HEK293 (cell line): ENCODE measurements around the gene ANKRD44.

ENCODE experiments used
- CTCF ChIA-PET: fragments of 350-600 bp; formaldehyde crosslinking; extraction: SDS; loops from one replicate; lab custom pipeline; 2021; ENCODE audit warnings: antibody characterized with exemption; lab: Yijun Ruan, JAX
- POLR2A ChIA-PET: fragments of 300-600 bp; formaldehyde crosslinking; extraction: SDS; loops from one replicate; lab custom pipeline; 2020; ENCODE audit warnings: antibody characterized with exemption, inconsistent platforms; lab: Yijun Ruan, JAX
- H3K27ac ChIP-seq: fragments of 200-500 bp; sonication (Bioruptor generic); 2 replicates; pipeline ENCODE4 v1.5.1; 2014; ENCODE audit warnings: low read depth, low read length, control low read depth, inconsistent platforms; ENCODE audit errors: extremely low read depth
- H3K36me3 ChIP-seq, 2 experiments: fragments of 200-500 bp in 1 of 2; sonication (Bioruptor generic) in 1 of 2; 1 replicate in 1 of 2; 2 replicates in 1 of 2; pipeline ENCODE4 v1.5.1; 2014 to 2017; ENCODE audit warnings: inconsistent platforms in 2 of 2, low read length in 2 of 2; ENCODE audit not compliant: control insufficient read depth in 2 of 2, insufficient read depth in 1 of 2
- H3K4me1 ChIP-seq: fragments of 200-500 bp; sonication (Bioruptor generic); 2 replicates; pipeline ENCODE4 v1.5.1; 2014; ENCODE audit warnings: mild to moderate bottlenecking, low read length, inconsistent platforms; ENCODE audit not compliant: control insufficient read depth, insufficient read depth
- H3K4me3 ChIP-seq: 2 replicates; pipeline ENCODE4 v1.5.1; 2011; ENCODE audit warnings: low read depth, mild to moderate bottlenecking, control low read depth, low read length, moderate library complexity
- H3K9me3 ChIP-seq: fragments of 200-500 bp; sonication (Bioruptor generic); 2 replicates; pipeline ENCODE4 v1.5.1; 2014; ENCODE audit warnings: low read depth, low read length, inconsistent platforms; ENCODE audit not compliant: control insufficient read depth, insufficient read depth
- GLI4 ChIP-seq: fragments of 450-650 bp; formaldehyde crosslinking; IDR thresholded peaks from 2 replicates; pipeline ENCODE4 v1.5.1; 2016; ENCODE audit warnings: missing biosample characterization, missing genetic modification characterization
- INSM2 ChIP-seq: fragments of 450-650 bp; formaldehyde crosslinking; IDR thresholded peaks from 2 replicates; pipeline ENCODE4 v1.5.1; 2016; ENCODE audit warnings: missing biosample characterization, missing genetic modification characterization
- KLF7 ChIP-seq: fragments of 450-650 bp; formaldehyde crosslinking; IDR thresholded peaks from 2 replicates; pipeline ENCODE4 v1.5.1; 2016; ENCODE audit warnings: missing biosample characterization, missing genetic modification characterization, borderline replicate concordance
- ZFP37 ChIP-seq: fragments of 450-650 bp; formaldehyde crosslinking; IDR thresholded peaks from 2 replicates; pipeline ENCODE4 v1.5.1; 2016; ENCODE audit warnings: missing biosample characterization, missing genetic modification characterization
- ZNF155 ChIP-seq: fragments of 450-650 bp; formaldehyde crosslinking; IDR thresholded peaks from 2 replicates; pipeline ENCODE4 v1.5.1; 2016; ENCODE audit warnings: missing biosample characterization, missing genetic modification characterization
- ZNF175 ChIP-seq: fragments of 450-650 bp; formaldehyde crosslinking; IDR thresholded peaks from 2 replicates; pipeline ENCODE4 v1.5.1; 2016; ENCODE audit warnings: missing biosample characterization, missing genetic modification characterization
- ZNF23 ChIP-seq: fragments of 450-650 bp; formaldehyde crosslinking; IDR thresholded peaks from 2 replicates; pipeline ENCODE4 v1.5.1; 2016; ENCODE audit warnings: missing biosample characterization, missing genetic modification characterization, borderline replicate concordance
- ZNF26 ChIP-seq: fragments of 450-650 bp; formaldehyde crosslinking; IDR thresholded peaks from 2 replicates; pipeline ENCODE4 v1.5.1; 2016; ENCODE audit warnings: missing biosample characterization, missing genetic modification characterization
- ZNF350 ChIP-seq: fragments of 450-650 bp; formaldehyde crosslinking; IDR thresholded peaks from 2 replicates; pipeline ENCODE4 v1.5.0; 2017; ENCODE audit warnings: missing biosample characterization, mild to moderate bottlenecking, missing genetic modification characterization
- ZNF423 ChIP-seq: fragments of 450-650 bp; formaldehyde crosslinking; IDR thresholded peaks from 2 replicates; pipeline ENCODE4 v1.5.1; 2016; ENCODE audit warnings: missing biosample characterization, missing genetic modification characterization
- ZNF530 ChIP-seq: fragments of 450-650 bp; formaldehyde crosslinking; IDR thresholded peaks from 2 replicates; pipeline ENCODE4 v1.5.1; 2016; ENCODE audit warnings: low read depth, missing biosample characterization, missing genetic modification characterization
- ZNF544 ChIP-seq: fragments of 450-650 bp; formaldehyde crosslinking; IDR thresholded peaks from 2 replicates; pipeline ENCODE4 v1.5.0; 2017; ENCODE audit warnings: missing biosample characterization, missing genetic modification characterization
- ZNF654 ChIP-seq: fragments of 450-650 bp; formaldehyde crosslinking; IDR thresholded peaks from 2 replicates; pipeline ENCODE4 v1.5.1; 2016; ENCODE audit warnings: low read depth, missing biosample characterization, missing genetic modification characterization
- ZNF791 ChIP-seq: fragments of 450-650 bp; formaldehyde crosslinking; IDR thresholded peaks from 2 replicates; pipeline ENCODE4 v1.5.1; 2016; ENCODE audit warnings: missing biosample characterization, missing genetic modification characterization
- ZSCAN16 ChIP-seq: fragments of 450-650 bp; formaldehyde crosslinking; IDR thresholded peaks from 2 replicates; pipeline ENCODE4 v1.5.1; 2016; ENCODE audit warnings: missing biosample characterization, missing genetic modification characterization
- TF ChIP-seq, protein P1 (sequence below): IDR thresholded peaks from 2 replicates; pipeline ENCODE4 v1.6.1; 2011; ENCODE audit warnings: mild to moderate bottlenecking, low read depth, low read length, borderline replicate concordance
- TF ChIP-seq, protein P2 (sequence below): fragments of 450-650 bp; formaldehyde crosslinking; IDR thresholded peaks from 2 replicates; pipeline ENCODE4 v1.5.1; 2016; ENCODE audit warnings: missing biosample characterization, missing genetic modification characterization, low read depth
- TF ChIP-seq, protein P3 (sequence below): fragments of 450-650 bp; formaldehyde crosslinking; IDR thresholded peaks from 2 replicates; pipeline ENCODE4 v1.5.1; 2016; ENCODE audit warnings: missing biosample characterization, missing genetic modification characterization
- TF ChIP-seq, protein P4 (sequence below): fragments of 450-650 bp; formaldehyde crosslinking; IDR thresholded peaks from 2 replicates; pipeline ENCODE4 v1.5.1; 2016; ENCODE audit warnings: missing biosample characterization, missing genetic modification characterization

The ANKRD44 gene

GRCh38 chr2:197195518-197195917, 115.1 kb downstream of the ANKRD44 start (continued):
- no peak for TF ChIP-seq ZNF530 (tag by site-specific recombination)

DNA sequence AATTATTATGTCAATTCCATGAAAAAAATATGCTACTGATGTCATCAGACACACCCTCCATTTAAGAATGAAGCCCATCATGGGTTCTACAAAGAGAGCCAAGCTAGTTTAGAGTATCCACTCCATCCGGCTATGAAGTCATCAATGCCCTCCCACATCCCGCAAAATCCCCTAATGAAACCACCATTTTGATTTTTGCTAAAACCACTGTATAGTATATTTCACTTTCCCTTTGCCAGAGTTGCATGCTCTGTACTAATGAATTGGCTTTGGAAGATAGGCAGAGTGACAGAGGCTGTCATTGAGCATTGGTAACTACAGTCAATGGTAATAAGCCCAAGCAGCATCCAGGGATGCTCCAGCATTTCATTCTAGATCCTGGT, 118.6 kb downstream of the ANKRD44 start:
- Histone ChIP-seq H3K4me1 (no peaks in the 10 kb centered on the region), H3K4me3 (no peak overlapping the region), H3K9me3 (no peaks in the 10 kb centered on the region), H3K27ac (no peak overlapping the region), H3K36me3 (no peaks in the 10 kb centered on the region)
- ChIA-PET POLR2A (no interaction called here), CTCF (interaction anchor here (0.6 to 3.5 kb wide), 19 partner anchors 9 to 474 kb away, joined by 3 to 20 read pairs (median 4); partner anchors contain the start of gene ANKRD44)
- TF ChIP-seq, protein P1, sequence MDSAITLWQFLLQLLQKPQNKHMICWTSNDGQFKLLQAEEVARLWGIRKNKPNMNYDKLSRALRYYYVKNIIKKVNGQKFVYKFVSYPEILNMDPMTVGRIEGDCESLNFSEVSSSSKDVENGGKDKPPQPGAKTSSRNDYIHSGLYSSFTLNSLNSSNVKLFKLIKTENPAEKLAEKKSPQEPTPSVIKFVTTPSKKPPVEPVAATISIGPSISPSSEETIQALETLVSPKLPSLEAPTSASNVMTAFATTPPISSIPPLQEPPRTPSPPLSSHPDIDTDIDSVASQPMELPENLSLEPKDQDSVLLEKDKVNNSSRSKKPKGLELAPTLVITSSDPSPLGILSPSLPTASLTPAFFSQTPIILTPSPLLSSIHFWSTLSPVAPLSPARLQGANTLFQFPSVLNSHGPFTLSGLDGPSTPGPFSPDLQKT: no peak
- TF ChIP-seq, protein P2, sequence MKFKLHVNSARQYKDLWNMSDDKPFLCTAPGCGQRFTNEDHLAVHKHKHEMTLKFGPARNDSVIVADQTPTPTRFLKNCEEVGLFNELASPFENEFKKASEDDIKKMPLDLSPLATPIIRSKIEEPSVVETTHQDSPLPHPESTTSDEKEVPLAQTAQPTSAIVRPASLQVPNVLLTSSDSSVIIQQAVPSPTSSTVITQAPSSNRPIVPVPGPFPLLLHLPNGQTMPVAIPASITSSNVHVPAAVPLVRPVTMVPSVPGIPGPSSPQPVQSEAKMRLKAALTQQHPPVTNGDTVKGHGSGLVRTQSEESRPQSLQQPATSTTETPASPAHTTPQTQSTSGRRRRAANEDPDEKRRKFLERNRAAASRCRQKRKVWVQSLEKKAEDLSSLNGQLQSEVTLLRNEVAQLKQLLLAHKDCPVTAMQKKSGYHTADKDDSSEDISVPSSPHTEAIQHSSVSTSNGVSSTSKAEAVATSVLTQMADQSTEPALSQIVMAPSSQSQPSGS: no peak
- TF ChIP-seq ZSCAN16 (no peak), ZNF26 (tag by site-specific recombination) (no peak), INSM2 (no peak), ZNF791 (tag by site-specific recombination) (no peak), ZNF155 (no peak)
- TF ChIP-seq, protein P3, sequence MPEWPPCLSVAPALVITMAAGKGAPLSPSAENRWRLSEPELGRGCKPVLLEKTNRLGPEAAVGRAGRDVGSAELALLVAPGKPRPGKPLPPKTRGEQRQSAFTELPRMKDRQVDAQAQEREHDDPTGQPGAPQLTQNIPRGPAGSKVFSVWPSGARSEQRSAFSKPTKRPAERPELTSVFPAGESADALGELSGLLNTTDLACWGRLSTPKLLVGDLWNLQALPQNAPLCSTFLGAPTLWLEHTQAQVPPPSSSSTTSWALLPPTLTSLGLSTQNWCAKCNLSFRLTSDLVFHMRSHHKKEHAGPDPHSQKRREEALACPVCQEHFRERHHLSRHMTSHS: no peak

DNA sequence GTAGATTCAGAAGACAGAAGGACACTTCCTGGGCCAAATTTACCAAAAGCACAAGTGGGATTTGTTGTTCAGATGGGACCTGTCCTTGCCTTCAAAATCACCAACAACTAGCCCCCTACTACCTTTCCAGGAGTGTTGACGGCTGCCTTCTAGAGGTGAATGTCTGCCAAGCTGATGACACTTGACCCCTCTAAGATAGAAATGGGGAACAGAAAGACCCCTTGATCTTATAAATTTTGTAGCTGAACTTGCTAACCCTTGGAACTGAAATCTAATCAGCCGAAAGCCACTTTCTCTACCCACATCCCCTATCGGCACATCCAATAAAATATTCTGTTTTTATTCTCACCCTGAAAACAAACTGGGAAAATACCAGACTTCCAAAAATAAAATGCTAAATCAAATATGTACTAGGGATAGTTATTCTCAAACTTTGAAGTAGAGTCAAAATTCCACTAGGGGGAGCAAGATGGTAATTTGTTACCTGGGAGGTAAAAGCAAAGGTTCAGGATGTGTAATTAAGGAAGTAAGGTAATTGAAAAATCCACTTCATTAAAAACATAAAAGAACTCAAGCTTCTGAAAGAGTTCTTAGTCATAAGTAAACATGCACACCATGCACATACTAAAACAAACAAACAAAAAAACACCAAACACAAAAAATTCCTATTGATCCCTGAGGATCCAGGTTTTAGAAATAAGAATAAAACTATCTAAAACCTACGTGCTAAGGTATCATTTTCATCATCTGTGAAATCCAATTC, 119.2 kb downstream of the ANKRD44 start:
- Histone ChIP-seq H3K9me3 (no peaks in the 10 kb centered on the region), H3K27ac (no peak overlapping the region), H3K36me3 (no peaks in the 10 kb centered on the region), H3K4me1 (no peaks in the 10 kb centered on the region), H3K4me3 (no peak overlapping the region)
- TF ChIP-seq ZNF544 (tag by site-specific recombination): no peak
- TF ChIP-seq ZNF654 (tag by site-specific recombination): peak; percentile 68
- ChIA-PET CTCF (interaction anchor here (0.6 to 3.5 kb wide), 37 partner anchors 10 to 1360 kb away, joined by 3 to 20 read pairs (median 4); partner anchors contain the start of gene ANKRD44), POLR2A (no interaction called here)

DNA sequence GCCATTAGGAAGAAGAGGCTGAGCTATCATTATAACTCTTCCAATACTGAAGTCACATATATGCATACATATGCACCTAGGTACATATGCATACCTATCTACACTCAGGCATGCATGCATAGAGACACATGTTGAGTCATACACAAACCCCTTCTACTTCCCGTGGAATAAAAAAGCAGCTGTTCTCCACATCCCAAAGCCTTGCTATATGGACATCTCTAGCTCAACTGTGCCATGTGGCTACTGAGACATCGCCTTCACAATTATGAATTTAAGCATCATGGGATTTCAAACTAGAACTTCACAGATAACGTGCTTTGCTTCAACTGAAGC, 120.5 kb downstream of the ANKRD44 start:
- Histone ChIP-seq H3K36me3 (no peaks in the 10 kb centered on the region), H3K27ac (no peak overlapping the region), H3K4me3 (no peak overlapping the region), H3K9me3 (no peaks in the 10 kb centered on the region), H3K4me1 (no peaks in the 10 kb centered on the region)
- CTCF ChIA-PET: interaction anchor here (0.6 to 3.5 kb wide), 22 partner anchors 9 to 997 kb away, joined by 3 to 20 read pairs (median 4); no protein-coding TSS in a partner anchor
- POLR2A ChIA-PET: no interaction called here
- TF ChIP-seq, protein P4, sequence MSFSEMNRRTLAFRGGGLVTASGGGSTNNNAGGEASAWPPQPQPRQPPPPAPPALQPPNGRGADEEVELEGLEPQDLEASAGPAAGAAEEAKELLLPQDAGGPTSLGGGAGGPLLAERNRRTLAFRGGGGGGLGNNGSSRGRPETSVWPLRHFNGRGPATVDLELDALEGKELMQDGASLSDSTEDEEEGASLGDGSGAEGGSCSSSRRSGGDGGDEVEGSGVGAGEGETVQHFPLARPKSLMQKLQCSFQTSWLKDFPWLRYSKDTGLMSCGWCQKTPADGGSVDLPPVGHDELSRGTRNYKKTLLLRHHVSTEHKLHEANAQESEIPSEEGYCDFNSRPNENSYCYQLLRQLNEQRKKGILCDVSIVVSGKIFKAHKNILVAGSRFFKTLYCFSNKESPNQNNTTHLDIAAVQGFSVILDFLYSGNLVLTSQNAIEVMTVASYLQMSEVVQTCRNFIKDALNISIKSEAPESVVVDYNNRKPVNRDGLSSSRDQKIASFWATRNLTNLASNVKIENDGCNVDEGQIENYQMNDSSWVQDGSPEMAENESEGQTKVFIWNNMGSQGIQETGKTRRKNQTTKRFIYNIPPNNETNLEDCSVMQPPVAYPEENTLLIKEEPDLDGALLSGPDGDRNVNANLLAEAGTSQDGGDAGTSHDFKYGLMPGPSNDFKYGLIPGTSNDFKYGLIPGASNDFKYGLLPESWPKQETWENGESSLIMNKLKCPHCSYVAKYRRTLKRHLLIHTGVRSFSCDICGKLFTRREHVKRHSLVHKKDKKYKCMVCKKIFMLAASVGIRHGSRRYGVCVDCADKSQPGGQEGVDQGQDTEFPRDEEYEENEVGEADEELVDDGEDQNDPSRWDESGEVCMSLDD (tag by site-specific recombination): no peak
- TF ChIP-seq GLI4 (tag by site-specific recombination) (no peak), KLF7 (tag by site-specific recombination) (no peak), ZNF175 (tag by site-specific recombination) (no peak), ZNF350 (tag by site-specific recombination) (no peak), ZNF423 (tag by site-specific recombination) (no peak), ZFP37 (tag by site-specific recombination) (no peak), ZNF23 (tag by site-specific recombination) (no peak)
